PC-9 (cell line): Measurements from ENCODE around the gene DPP10.

ENCODE experiments used
- EZH2 ChIP-seq: fragments of 200-600 bp; sonication (generic); IDR thresholded peaks from 2 replicates; pipeline ENCODE4 v1.8.0; 2017; ENCODE audit warnings: antibody characterized with exemption, low read depth
- TF ChIP-seq, protein P1 (sequence below): fragments of 200-600 bp; sonication (generic); conservative IDR thresholded peaks from 2 replicates; pipeline ENCODE4 v1.6.1; 2017; ENCODE audit warnings: mixed run types, antibody characterized with exemption, mild to moderate bottlenecking, moderate library complexity

DNA sequence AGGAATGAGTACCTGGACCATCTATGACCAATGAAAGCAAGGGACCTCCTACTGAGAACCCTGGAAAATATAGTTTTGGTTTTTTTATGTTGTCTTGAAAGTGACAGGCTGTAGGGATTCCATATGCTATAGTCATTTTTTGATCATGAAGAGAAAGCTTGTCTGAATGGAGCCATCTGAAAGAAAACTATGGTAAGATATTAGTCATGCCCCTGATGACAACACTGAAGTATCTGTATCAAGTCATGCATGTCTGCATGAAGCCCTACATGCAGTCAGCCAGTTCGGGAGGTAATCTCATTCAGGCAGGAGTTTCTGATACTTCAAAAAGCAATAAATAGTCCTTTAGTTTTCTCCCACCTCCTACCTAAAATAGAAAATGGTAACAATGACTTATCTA is 1042.0 kb downstream of the DPP10 start:
- TF ChIP-seq, protein P1, sequence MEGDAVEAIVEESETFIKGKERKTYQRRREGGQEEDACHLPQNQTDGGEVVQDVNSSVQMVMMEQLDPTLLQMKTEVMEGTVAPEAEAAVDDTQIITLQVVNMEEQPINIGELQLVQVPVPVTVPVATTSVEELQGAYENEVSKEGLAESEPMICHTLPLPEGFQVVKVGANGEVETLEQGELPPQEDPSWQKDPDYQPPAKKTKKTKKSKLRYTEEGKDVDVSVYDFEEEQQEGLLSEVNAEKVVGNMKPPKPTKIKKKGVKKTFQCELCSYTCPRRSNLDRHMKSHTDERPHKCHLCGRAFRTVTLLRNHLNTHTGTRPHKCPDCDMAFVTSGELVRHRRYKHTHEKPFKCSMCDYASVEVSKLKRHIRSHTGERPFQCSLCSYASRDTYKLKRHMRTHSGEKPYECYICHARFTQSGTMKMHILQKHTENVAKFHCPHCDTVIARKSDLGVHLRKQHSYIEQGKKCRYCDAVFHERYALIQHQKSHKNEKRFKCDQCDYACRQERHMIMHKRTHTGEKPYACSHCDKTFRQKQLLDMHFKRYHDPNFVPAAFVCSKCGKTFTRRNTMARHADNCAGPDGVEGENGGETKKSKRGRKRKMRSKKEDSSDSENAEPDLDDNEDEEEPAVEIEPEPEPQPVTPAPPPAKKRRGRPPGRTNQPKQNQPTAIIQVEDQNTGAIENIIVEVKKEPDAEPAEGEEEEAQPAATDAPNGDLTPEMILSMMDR: no peak
- no peak for TF ChIP-seq EZH2
